Natural killer cell treated with Interleukin-12 subunit alpha and Interleukin-12 subunit beta and Interleukin-15 and Interleukin-18, amount 100 ng/mL, for 72 hours (primary cell): ENCODE data around the gene PRKCZ. TPM values are rescaled to one million over a fixed set of nuclear protein-coding genes. Genes with fewer than 3 reads are reported as not detected.
A peak's percentile ranks its signal among the peaks of the same experiment; 100 is the strongest.

Source experiments
- ATAC-seq, 2 donors: fragments of 150-1000 bp; cut with Tn5 transposase in 1 of 2; sonication (Bioruptor Pico), chemical (Tn5 transposase) in 1 of 2; 2 replicates each; pipeline ENCODE4 v1.10.0; 2021
- DNase-seq: peaks from one replicate; pipeline ENCODE4 v3.0.0; 2022; ENCODE audit warnings: low spot score
- H3K27ac Mint-ChIP-seq, 2 donors: 1 replicate in 1 of 2; 2 replicates in 1 of 2; pipeline ENCODE4 v1.8.0; 2022; ENCODE audit warnings: mixed read lengths in 2 of 2, mild to moderate bottlenecking in 1 of 2, moderate library complexity in 1 of 2
- H3K27me3 Mint-ChIP-seq, 2 donors: 1 replicate in 1 of 2; 2 replicates in 1 of 2; pipeline ENCODE4 v1.8.0; 2022; ENCODE audit warnings: mixed read lengths in 2 of 2
- H3K36me3 Mint-ChIP-seq: one replicate; pipeline ENCODE4 v1.8.0; 2022; ENCODE audit warnings: mixed read lengths
- H3K4me1 Mint-ChIP-seq, 2 donors: 1 replicate in 1 of 2; 2 replicates in 1 of 2; pipeline ENCODE4 v1.8.0; 2022; ENCODE audit warnings: low read depth in 2 of 2, mixed read lengths in 2 of 2, mild to moderate bottlenecking in 1 of 2
- H3K4me3 Mint-ChIP-seq: one replicate; pipeline ENCODE4 v1.8.0; 2022; ENCODE audit warnings: mixed read lengths
- H3K9me3 Mint-ChIP-seq: 2 replicates; pipeline ENCODE4 v1.8.0; 2022; ENCODE audit warnings: mixed read lengths
- total RNA-seq, 2 donors: library from RNA; stranded (reverse); gene quantifications; one replicate each; pipeline ENCODE4 v1.2.3, GENCODE V29; 2022

PRKCZ gene
- total RNA-seq, 2 donors from 2014 or later, result 10.8 to 13.2 TPM

- no peak for DNase-seq
- Mint-ChIP-seq H3K27me3 (no peaks in the 10 kb centered on the region), H3K4me1 (peaks cover 0 to 9% of the 10 kb centered on the region in 2 donors), H3K4me3 (peak overlapping the region; percentile 68), H3K27ac (peak overlapping the region in 1 of 2 donors; percentile 39), H3K36me3 (no peaks in the 10 kb centered on the region), H3K9me3 (no peaks in the 10 kb centered on the region)
- ATAC-seq, result no peak
Measured at GRCh38 chr1:2193514-2194281, 143.5 kb downstream of the PRKCZ start.

- H3K9me3 Mint-ChIP-seq, result no peaks in the 10 kb centered on the region
- H3K27ac Mint-ChIP-seq, result peak within 1 kb of the TSS; percentile 81 to 82
- H3K4me3 Mint-ChIP-seq, result peak within 1 kb of the TSS; percentile 82
- ATAC-seq (peak; percentile 71 to 79), DNase-seq (peak; percentile 80)
- peaks cover 2 to 13% of the 10 kb centered on the region in 2 donors for H3K4me1 Mint-ChIP-seq
- no peaks in the 10 kb centered on the region for H3K27me3 Mint-ChIP-seq
- no peaks in the 10 kb centered on the region for H3K36me3 Mint-ChIP-seq
Measured at GRCh38 chr1:2194319-2194897, 144.2 kb downstream of the PRKCZ start, which contains the start of gene FAAP20. FAAP20 (minus strand) TSS chr1:2194772; CDS start chr1:2194749, 23 bp downstream.

- Mint-ChIP-seq H3K4me3 (peak overlapping the region; percentile 82), H3K4me1 (peaks cover 7 to 16% of the 10 kb centered on the region in 2 donors), H3K9me3 (no peaks in the 10 kb centered on the region), H3K27me3 (no peaks in the 10 kb centered on the region), H3K27ac (peak overlapping the region; percentile 81 to 82), H3K36me3 (no peaks in the 10 kb centered on the region)
- ATAC-seq, result peak; percentile 79 to 86
- DNase-seq, result peak; percentile 92
Measured at GRCh38 chr1:2194898-2195673, 144.9 kb downstream of the PRKCZ start.

- no peaks in the 10 kb centered on the region for H3K36me3 Mint-ChIP-seq
- H3K4me1 Mint-ChIP-seq, result peaks cover 7 to 16% of the 10 kb centered on the region in 2 donors
- DNase-seq, result no peak
- no peak for ATAC-seq
- peak overlapping the region in 1 of 2 donors; percentile 81 for H3K27ac Mint-ChIP-seq
- no peaks in the 10 kb centered on the region for H3K27me3 Mint-ChIP-seq
- no peaks in the 10 kb centered on the region for H3K9me3 Mint-ChIP-seq
- H3K4me3 Mint-ChIP-seq, result no peak overlapping the region
Measured at GRCh38 chr1:2195785-2196184, 145.6 kb downstream of the PRKCZ start.

- Mint-ChIP-seq H3K4me1 (peaks cover 7 to 14% of the 10 kb centered on the region in 2 donors), H3K4me3 (no peak overlapping the region), H3K27me3 (no peaks in the 10 kb centered on the region), H3K9me3 (no peaks in the 10 kb centered on the region), H3K27ac (no peak overlapping the region), H3K36me3 (no peaks in the 10 kb centered on the region)
- no peak for ATAC-seq
- no peak for DNase-seq
Measured at GRCh38 chr1:2196901-2197638, 146.9 kb downstream of the PRKCZ start.

- no peaks in the 10 kb centered on the region for H3K9me3 Mint-ChIP-seq
- no peak overlapping the region for H3K4me3 Mint-ChIP-seq
- no peaks in the 10 kb centered on the region for H3K36me3 Mint-ChIP-seq
- no peaks in the 10 kb centered on the region for H3K27me3 Mint-ChIP-seq
- H3K27ac Mint-ChIP-seq, result peak overlapping the region in 1 of 2 donors; percentile 78
- no peak for ATAC-seq
- peaks cover 7 to 14% of the 10 kb centered on the region in 2 donors for H3K4me1 Mint-ChIP-seq
- DNase-seq, result no peak
Measured at GRCh38 chr1:2197707-2198165, 147.5 kb downstream of the PRKCZ start.

- no peak for DNase-seq
- peaks cover 7 to 14% of the 10 kb centered on the region in 2 donors for H3K4me1 Mint-ChIP-seq
- no peaks in the 10 kb centered on the region for H3K36me3 Mint-ChIP-seq
- H3K4me3 Mint-ChIP-seq, result peak overlapping the region; percentile 92
- no peak for ATAC-seq
- H3K27me3 Mint-ChIP-seq, result no peaks in the 10 kb centered on the region
- no peaks in the 10 kb centered on the region for H3K9me3 Mint-ChIP-seq
- H3K27ac Mint-ChIP-seq, result peak overlapping the region; percentile 78 to 94
Measured at GRCh38 chr1:2198571-2198970, 148.4 kb downstream of the PRKCZ start.

GRCh38 chr1:2199042-2199810 lies 149.0 kb downstream of the PRKCZ start:
- ATAC-seq (peak; percentile 84 to 86), DNase-seq (peak; percentile 94)
- no peaks in the 10 kb centered on the region for H3K9me3 Mint-ChIP-seq
- no peaks in the 10 kb centered on the region for H3K36me3 Mint-ChIP-seq
- peak overlapping the region; percentile 92 for H3K4me3 Mint-ChIP-seq
- peak overlapping the region; percentile 78 to 94 for H3K27ac Mint-ChIP-seq
- H3K27me3 Mint-ChIP-seq, result no peaks in the 10 kb centered on the region
- H3K4me1 Mint-ChIP-seq, result peaks cover 7 to 14% of the 10 kb centered on the region in 2 donors

- Mint-ChIP-seq H3K9me3 (no peaks in the 10 kb centered on the region), H3K36me3 (no peaks in the 10 kb centered on the region), H3K27ac (peak overlapping the region in 1 of 2 donors; percentile 78), H3K4me1 (peaks cover 7 to 14% of the 10 kb centered on the region in 2 donors), H3K27me3 (no peaks in the 10 kb centered on the region), H3K4me3 (no peak overlapping the region)
- DNase-seq (no peak), ATAC-seq (no peak)
Measured at GRCh38 chr1:2200308-2200943, 150.2 kb downstream of the PRKCZ start.

GRCh38 chr1:2201062-2201461 lies 150.9 kb downstream of the PRKCZ start:
- Mint-ChIP-seq H3K9me3 (no peaks in the 10 kb centered on the region), H3K27me3 (no peaks in the 10 kb centered on the region), H3K4me1 (peaks cover 7 to 14% of the 10 kb centered on the region in 2 donors), H3K27ac (no peak overlapping the region), H3K4me3 (no peak overlapping the region), H3K36me3 (no peaks in the 10 kb centered on the region)
- DNase-seq, result no peak
- no peak for ATAC-seq

GRCh38 chr1:2202008-2202575 lies 151.9 kb downstream of the PRKCZ start:
- H3K27me3 Mint-ChIP-seq, result no peaks in the 10 kb centered on the region
- no peak overlapping the region for H3K27ac Mint-ChIP-seq
- H3K4me1 Mint-ChIP-seq, result peaks cover 7 to 14% of the 10 kb centered on the region in 2 donors
- DNase-seq (no peak), ATAC-seq (no peak)
- no peak overlapping the region for H3K4me3 Mint-ChIP-seq
- no peaks in the 10 kb centered on the region for H3K9me3 Mint-ChIP-seq
- H3K36me3 Mint-ChIP-seq, result no peaks in the 10 kb centered on the region
